NCI-H1930 (cell line): ENCODE measurements around the gene DGKQ.
"Not testable (repeated sequence)": the region's sequence is repeated elsewhere in the genome, so short reads cannot be mapped to it uniquely, and the experiment has no call there.

Experiments used
- DNase-seq, 2 experiments: peaks; one replicate each; lab custom pipeline; 2025; lab: John Stamatoyannopoulos, UW

The DGKQ gene

DNA sequence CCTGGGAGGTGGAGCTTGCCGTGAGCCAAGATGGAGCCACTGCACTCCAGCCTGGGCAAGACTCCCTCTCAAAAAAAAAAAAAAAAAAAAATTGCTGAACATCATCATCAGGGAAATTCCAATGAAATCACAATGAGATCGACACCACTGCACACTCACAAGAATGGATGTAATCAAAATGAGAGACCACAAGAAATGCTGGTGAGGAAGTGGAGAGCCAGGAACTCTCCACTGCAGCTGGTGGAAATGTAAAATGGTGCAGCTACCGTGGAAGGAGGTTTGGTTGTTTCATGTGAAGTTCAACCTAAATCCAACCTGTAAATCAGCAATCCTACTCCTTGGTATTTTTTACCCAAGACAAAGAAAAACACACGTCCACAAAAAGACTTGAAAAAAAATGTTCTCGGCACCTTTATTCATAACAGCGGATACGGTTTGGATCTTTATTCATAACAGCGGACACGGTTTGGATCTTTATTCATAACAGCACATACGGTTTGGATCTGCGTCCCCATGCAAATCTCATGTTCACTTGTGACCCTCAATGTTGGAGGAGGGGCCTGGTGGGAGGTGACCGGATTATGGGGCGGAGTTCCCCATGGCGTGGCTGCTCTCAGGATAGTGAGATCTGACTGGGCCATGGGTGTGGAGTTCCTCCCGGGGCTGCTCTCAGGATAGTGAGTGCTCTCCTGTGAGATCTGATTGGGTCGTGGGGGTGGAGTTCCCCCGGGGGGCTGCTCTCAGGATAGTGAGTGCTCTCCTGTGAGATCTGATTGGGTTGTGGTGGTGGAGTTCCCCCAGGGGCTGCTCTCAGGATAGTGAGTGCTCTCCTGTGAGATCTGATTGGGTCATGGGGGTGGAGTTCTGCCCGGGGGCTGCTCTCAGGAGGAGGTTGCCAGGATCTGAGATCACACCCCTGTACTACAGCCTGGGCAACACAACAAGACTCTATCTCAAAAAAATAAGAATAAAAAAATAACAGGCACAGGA, 49.0 kb downstream of the DGKQ start:
- DNase-seq = no peak

DNA sequence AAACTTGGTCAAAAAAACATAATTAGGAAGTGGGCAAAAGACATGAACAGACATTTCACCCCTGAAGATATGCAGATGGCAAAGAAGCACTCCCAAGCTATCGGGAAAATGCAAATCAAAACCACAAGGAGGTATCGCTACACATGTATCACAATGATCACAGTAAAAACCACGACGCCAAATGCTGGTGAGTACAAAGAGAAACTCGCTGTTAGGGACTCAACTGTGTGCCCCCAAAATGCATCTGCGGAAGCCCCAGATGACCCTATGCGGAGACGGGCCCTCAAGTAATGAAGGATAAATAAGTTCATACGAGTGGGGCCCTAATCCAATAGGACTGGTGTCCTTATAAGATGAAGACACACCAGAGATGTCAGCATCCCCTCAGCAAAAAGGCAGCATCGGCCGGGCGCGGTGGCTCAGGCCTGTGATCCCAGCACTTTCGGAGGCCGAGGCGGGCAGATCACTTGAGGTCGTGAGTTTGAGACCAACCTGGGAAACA, 51.5 kb downstream of the DGKQ start:
- DNase-seq = no peak

DNA sequence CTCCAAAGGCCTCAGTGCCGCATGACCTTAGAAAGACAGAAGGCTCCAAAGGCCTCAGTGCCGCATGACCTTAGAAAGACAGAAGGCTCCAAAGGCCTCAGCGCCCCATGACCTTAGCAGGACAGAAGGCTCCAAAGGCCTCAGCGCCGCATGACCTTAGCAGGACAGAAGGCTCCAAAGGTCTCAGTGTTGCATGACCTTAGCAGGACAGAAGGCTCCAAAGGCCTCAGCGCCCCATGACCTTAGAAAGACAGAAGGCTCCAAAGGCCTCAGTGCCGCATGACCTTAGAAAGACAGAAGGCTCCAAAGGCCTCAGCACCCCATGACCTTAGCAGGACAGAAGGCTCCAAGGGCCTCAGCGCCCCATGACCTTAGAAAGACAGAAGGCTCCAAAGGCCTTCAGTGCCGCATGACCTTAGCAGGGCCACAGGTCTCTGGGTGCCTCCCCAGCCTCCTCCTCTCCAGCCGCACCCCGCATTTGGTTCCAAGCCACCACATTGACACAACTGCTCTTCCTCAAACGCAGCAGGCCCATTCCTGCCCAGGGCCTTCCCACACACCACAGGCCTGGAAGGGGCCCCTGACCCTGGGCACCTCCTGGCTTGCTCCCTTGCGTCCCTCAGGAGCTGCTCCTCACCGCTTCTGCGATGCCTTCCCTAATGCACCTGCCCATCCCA, 54.2 kb downstream of the DGKQ start:
- not testable (repeated sequence) for DNase-seq

DNA sequence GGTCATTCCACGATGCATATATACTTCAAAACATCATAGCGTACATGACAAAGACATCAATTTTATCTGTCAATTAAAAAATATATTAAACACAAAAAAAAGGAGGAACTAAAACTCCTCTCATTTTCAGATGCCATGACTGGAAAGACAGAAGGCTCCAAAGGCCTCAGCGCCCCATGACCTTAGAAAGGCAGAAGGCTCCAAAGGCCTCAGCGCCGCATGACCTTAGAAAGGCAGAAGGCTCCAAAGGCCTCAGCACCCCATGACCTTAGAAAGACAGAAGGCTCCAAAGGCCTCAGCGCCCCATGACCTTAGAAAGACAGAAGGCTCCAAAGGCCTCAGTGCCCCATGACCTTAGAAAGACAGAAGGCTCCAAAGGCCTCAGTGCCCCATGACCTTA, 54.8 kb downstream of the DGKQ start:
- DNase-seq = not testable (repeated sequence)

DNA sequence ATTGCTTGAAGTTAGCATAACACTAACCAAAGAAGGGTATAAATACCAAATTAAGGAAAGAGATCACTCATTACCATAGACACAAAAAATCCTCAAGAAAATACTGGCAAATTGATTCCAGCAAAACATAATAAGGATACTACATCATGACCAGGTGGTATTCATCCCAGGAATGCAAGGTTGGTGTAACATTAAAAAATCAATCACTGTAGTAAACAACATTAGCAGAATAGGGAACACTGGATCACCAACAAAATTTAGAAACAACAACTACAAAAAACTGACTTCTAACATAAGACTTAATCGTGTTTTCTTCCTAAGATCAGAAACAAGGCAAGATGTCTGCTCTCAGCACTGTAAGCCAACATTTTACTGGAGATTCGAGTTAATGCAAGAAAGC, 55.4 kb downstream of the DGKQ start:
- no peak for DNase-seq

DNA sequence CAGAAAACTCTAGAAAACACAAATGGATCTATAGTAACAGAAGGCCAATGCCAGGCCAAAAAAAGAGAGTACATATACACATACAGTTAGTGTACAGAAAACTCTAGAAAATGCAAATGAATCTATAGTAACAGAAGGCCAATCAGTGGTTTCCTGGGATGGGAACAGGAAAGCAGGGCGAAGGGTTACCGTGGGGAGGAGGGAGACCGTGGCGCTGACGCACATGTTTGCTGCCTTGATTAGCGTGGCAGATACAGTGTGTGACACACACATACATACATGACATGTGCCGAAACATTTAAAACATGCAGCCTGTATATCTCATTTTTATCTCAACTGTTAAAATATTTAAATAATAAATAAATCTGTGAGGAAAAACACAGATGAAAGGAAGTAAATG, 55.9 kb downstream of the DGKQ start:
- no peak for DNase-seq

DNA sequence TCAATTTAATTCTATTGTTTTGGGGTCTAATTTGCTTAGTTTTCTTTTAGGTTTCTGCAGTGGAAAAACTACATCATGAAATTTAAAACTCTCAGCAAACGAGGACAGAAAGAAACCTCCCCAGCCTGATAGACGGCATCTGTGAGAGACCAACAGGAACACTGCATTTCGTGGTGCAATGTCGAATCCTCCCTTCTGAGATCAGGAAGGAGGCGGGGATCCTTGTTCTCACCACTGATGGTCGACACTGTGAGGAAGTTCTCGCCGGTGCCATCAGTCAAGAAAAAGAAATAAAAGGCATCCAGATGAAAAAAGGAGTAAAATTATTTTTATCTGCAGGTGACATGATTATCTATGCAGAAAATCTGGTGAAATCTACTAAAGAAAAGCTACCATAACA, 57.8 kb downstream of the DGKQ start:
- DNase-seq = no peak

DNA sequence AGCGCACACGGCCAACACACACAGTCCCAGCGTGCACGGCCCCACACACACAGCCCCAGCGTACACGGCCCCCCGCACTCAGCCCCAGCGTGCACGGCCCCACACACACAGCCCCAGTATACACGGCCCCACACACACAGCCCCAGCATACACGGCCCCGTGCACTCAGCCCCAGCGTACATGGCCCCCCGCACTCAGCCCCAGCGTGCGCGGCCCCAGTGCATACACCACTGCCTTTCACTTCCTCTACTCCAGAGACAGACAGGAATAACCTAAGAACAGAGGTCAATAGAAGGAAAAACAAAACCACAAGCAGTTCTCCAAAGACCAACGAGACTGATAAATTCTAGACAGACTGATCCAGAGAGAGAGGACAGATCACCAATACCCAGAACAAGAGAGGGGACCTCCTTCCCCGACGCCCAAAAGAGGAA, 58.3 kb downstream of the DGKQ start:
- no peak for DNase-seq

DNA sequence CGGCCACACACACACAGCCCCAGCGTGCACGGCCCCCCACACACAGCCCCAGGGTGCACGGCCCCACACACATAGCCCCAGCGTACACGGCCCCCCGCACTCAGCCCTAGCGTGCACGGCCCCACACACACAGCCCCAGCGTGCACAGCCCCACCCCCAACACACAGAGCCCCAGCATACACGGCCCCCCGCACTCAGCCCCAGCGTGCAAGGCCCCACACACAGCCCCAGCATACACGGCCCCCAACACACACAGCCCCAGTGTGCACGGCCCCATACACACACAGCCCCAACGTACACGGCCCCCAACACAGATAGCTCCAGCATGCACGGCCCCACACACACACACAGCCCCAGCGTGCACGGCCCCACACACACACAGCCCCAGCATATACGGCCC, 58.8 kb downstream of the DGKQ start:
- DNase-seq = no peak

DNA sequence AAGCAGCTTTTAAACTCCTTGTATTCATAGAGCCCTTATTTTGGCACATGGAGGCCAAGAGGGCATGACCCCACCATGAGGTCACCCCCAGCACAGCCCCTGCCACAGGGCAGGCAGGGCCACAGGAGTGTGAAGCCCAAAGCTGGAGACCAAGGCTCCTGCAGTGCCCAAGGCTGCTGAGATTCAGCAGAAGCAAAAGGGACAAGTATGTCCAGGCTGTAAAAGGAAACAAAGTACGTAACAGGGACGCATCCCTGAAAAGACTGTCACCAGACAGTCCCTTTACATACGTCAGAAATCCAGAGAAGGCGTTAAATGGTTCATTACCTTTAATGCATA, 60.1 kb downstream of the DGKQ start:
- DNase-seq = no peak

DNA sequence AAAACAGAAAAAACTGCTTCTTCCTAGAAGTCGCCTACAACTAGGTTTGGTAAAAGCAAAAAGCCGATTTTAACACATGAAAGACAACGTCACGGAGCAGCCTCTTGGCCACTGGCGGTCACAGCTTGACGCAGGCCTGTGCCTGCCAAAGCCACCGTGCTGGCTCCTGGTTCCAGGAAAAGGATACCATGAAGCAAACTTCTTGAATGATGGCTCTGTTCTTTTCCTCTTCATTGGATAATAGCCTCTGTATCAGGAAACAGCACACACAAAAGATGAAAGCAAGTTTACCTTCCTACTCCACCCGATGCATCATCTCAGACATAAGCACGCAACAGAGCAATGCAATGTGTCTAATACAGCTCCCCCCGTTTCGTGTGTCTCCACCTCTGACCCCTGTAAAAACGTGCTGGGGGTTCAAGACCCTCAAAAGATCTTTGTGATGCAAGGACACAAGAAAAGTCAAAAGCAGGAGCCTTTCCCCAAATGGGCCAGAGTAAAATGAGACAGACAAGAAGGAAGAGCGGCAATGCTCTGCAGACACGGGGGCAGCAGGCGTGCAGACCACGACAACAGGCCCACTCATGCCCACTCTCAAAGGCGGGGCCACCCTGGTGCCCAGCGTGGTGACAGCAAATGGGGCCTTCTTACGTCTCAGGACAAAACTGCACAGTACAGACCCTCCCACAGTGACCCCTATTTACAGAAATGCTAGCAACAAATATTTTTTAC, 60.7 kb downstream of the DGKQ start:
- no peak for DNase-seq

DNA sequence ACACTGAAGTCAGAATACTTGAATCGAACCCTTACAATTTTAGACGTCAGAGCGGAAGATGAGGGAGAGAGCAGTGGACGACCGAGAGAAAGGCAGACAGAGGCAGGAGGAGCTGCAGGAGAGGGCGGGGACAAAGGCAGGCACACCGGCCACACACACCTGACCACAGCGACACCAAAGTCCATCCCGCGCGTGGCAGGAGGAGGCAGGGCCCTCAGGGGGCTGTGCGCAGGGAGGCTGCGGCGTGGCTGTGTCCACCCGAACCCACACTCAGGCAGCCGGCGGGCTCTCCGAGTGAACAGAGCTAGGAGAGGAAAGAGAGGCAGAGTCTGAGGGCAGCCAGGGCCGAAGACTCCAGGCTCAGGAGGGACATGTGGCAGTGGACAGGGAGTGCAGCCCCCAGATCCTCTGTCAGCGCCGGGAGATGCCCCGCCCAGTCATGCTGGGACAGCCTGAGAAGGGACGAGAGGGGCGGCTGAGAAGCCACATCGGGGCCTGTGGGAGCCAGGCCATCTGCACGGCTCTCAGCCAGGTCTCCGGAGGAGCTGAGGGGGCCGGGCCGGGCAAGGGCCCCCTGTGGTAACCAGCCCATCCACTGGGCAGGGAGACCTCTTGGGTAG, 61.4 kb downstream of the DGKQ start:
- no peak for DNase-seq

DNA sequence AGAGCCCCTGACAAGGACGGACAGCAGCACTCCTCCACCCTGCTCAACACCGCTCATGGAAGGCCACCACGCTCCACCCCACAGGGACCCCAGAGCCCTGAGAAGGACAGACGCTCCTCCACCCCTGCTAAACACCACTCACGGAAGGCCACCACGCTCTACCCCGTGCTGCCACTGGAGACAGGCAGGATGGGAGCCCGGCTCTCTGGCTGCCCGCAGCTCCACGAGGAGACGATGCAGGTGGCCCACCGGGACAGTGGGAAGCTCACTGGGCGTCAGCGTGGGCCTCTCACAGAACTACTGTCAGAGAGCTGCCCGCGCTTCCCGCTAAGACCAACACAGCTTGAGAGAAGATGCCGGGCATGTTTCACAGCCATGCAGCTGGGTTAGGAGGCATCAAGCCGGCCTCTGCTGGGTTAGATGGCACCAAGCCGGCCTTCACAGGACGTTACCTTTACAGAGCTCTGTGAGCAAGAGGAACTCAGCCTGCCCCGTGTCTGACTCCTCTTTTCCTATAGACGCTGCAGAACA, 62.1 kb downstream of the DGKQ start:
- no peak for DNase-seq

DNA sequence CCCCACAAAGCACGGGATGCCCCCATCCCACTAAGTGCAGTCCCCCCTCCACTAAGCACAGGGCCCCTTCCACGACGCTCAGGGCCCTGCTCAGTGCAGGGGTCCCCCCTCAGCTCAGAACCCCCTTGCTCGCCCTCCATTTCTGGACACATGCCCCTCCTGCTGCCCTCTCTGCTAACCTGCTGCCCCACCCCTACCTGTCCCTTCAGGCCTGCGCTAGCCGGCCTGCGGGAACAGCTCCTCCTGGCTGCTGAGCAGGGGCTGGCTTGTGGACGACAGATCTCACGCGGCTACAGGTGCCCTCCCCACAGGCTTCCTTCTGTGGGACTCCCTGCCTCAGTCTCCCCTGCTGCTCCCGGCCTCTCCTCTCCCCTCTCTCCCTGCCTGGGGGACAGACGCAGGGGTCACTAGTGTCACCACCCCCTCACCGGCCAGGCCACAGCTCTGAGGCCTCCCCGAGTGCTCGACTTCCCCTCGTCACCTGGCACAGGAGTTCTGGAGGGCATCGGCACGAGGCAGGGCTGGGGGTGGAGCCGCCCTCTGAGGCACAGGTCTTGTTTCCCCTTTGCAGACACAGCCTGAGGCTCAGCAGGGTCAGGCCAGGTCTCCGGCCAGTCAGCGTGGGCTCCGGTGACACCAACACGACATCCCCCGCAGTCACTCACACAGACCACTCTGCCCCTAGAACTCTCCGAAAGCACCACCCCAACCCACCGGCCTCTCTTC, 62.8 kb downstream of the DGKQ start:
- DNase-seq = no peak

DNA sequence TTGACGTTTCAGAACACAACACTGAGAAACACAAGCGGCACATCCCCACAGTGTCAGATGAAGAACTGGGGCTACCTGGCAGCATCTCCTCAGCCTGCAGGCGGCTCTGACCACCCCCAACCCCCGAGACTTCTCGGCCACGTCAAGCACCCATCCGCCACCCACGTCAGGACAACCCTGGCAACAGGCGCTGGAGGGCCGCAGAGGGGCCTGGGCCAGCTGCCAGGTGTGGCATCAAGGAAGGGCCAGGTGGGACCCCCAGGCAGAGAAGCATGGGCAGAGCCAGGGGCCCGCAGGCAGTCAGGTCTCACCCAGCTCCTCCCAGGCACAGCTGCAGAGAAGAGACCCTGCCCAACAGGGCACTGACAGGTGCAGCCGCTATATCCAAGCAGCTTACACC, 63.5 kb downstream of the DGKQ start:
- DNase-seq = no peak

DNA sequence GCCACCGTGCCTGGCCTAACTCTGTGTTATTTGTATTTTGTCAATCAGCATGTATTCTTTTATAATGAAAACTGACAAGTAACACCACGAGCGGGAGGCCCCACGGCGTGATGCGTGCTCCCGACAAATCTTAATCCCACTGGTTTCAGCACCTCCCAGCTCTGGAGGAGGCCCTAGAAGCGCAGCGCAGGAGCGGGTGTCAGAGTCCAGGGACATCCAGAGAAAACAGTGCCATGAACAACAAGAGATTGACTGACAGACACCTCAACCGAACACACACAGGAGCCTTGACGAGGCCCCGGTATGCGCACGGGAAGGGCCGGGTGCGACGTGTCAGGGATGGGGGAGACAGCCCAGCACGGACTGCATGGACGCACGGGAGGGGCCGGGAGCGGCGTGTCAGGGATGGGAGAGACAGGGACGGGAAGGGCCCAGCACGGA, 64.2 kb downstream of the DGKQ start:
- DNase-seq = no peak
